Astrocyte (in vitro differentiated cells and primary cell): ENCODE data around the gene BTN2A1.

Source experiments
- EZH2 ChIP-seq: IDR thresholded peaks from 2 replicates; pipeline ENCODE4 v1.6.1; 2012; ENCODE audit warnings: mild to moderate bottlenecking, low read length, inconsistent platforms; ENCODE audit not compliant: insufficient read depth
- TF ChIP-seq, protein P1 (sequence below): IDR thresholded peaks from 2 replicates; pipeline ENCODE4 v1.5.1; 2011; ENCODE audit warnings: low read depth, mild to moderate bottlenecking, inconsistent platforms, low read length, moderate library complexity; ENCODE audit not compliant: insufficient read depth

DNA sequence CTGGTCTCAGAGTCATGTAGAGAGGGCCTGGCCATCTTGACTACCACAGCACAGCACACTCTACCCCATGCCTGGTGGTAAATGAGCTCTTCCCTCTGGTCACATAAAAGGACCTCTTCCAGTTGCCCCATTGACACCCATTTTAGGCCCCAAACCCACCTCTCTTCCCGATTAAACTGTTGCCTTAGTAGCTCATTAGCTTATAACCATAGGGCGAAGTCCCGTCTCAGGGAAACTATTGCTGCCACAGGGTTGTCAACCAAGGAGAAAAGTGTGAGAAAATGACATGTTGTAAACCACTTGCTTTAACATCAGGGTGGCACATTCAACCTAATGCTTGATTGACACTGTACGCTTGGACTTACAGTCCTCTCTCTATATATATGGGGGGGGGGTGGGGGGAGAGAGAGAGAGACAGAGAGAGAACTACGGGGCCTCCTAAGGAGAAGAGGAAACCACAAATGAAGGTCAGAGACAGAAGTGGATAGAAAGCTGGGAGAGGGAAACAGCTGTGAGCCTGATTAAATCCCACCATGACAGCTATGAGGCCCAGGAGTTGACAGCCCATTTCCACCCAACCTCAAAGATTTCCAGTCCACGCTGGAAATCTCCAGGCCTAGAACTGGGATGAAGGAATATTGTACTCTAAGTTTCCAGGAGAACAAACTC is 27.5 kb downstream of the BTN2A1 start:
- TF ChIP-seq, protein P1, sequence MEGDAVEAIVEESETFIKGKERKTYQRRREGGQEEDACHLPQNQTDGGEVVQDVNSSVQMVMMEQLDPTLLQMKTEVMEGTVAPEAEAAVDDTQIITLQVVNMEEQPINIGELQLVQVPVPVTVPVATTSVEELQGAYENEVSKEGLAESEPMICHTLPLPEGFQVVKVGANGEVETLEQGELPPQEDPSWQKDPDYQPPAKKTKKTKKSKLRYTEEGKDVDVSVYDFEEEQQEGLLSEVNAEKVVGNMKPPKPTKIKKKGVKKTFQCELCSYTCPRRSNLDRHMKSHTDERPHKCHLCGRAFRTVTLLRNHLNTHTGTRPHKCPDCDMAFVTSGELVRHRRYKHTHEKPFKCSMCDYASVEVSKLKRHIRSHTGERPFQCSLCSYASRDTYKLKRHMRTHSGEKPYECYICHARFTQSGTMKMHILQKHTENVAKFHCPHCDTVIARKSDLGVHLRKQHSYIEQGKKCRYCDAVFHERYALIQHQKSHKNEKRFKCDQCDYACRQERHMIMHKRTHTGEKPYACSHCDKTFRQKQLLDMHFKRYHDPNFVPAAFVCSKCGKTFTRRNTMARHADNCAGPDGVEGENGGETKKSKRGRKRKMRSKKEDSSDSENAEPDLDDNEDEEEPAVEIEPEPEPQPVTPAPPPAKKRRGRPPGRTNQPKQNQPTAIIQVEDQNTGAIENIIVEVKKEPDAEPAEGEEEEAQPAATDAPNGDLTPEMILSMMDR: no peak
- TF ChIP-seq EZH2: no peak
